Stomach (tissue), 9 donors: ENCODE results near the gene IYD. TPM values are rescaled to one million over a fixed set of nuclear protein-coding genes. Genes with fewer than 3 reads are reported as not detected.

Experiments used
- DNase-seq, 2 donors: peaks; one replicate each; pipeline versions ENCODE4 v3.0.0 to v3.0.0-alpha.2; 2013 to 2019
- H3K27ac ChIP-seq, 5 donors: fragments of 200-600 bp in 4 of 5; sonication (generic) in 4 of 5; one replicate each; pipeline ENCODE4 v1.5.1; 2013 to 2019; ENCODE audit warnings: mild to moderate bottlenecking in 1 of 5, moderate library complexity in 1 of 5
- H3K27me3 ChIP-seq, 3 donors: fragments of 200-600 bp; sonication (generic); one replicate each; pipeline ENCODE4 v1.5.1; 2017 to 2019; ENCODE audit warnings: mixed run types in 1 of 3
- H3K36me3 ChIP-seq, 4 donors: fragments of 200-600 bp; sonication (generic); 1 replicate in 3 of 4; 2 replicates in 1 of 4; pipeline ENCODE4 v1.5.1; 2016 to 2019
- H3K4me1 ChIP-seq, 4 donors: fragments of 200-600 bp; sonication (generic); one replicate each; pipeline ENCODE4 v1.5.1; 2016 to 2019
- H3K4me3 ChIP-seq, 4 donors: fragments of 200-600 bp; sonication (generic) in 3 of 4; one replicate each; pipeline ENCODE4 v1.5.1; 2016 to 2019; ENCODE audit warnings: mild to moderate bottlenecking in 1 of 4
- H3K9me3 ChIP-seq, 4 donors: fragments of 200-600 bp; sonication (generic); one replicate each; pipeline ENCODE4 v1.5.1; 2016 to 2019
- EP300 ChIP-seq: sonication (generic); formaldehyde crosslinking; IDR thresholded peaks from one replicate; pipeline ENCODE4 v1.6.1; 2017; ENCODE audit warnings: antibody characterized with exemption
- POLR2A ChIP-seq, 4 donors: fragments of 450-650 bp; IDR thresholded peaks; one replicate each; pipeline ENCODE4 v1.6.1; 2016; ENCODE audit warnings: antibody characterized with exemption in 4 of 4, control low read depth in 2 of 4, mild to moderate bottlenecking in 1 of 4, moderate library complexity in 1 of 4
- POLR2AphosphoS5 ChIP-seq, 3 donors: sonication (generic); formaldehyde crosslinking; IDR thresholded peaks; one replicate each; pipeline ENCODE4 v1.6.1; 2016; ENCODE audit warnings: antibody characterized with exemption in 3 of 3
- WGBS, 5 donors: extraction: QIAGEN DNeasy Blood & Tissue Kit in 3 of 5; methylation state at CpG; one replicate each; pipeline versions ENCODE4 v1.1.5 to v1.1.7; 2013 to 2018; 5-methylcytosine and 5-hydroxymethylcytosine counted together
- intact Hi-C: fragments of 100-400 bp; cut with DNase I; formaldehyde crosslinking; loops from one replicate; pipeline ENCODE4 v1.15.1; 2023; ENCODE audit warnings: low total_unique reads
- polyA plus RNA-seq, 3 donors: library from polyadenylated mRNA; stranded (reverse); fragments of 200-250 nt; gene quantifications; one replicate each; pipeline ENCODE4 v1.2.3, GENCODE V29; 2013
- total RNA-seq, 5 donors: library from RNA; depleted of rRNA; stranded (reverse); fragments of >200 nt; gene quantifications; one replicate each; pipeline versions ENCODE4 v1.1.0 to v1.2.3, GENCODE V29; 2014 to 2016
- TF ChIP-seq, protein P1 (sequence below), 7 experiments: fragments of 450-650 bp in 4 of 7; fragments of 200-600 bp in 3 of 7; sonication (generic) in 3 of 7; IDR thresholded peaks; one replicate each; pipeline ENCODE4 v1.5.1; 2016 to 2019; ENCODE audit warnings: antibody characterized with exemption in 7 of 7, control low read depth in 2 of 7, mild to moderate bottlenecking in 1 of 7
- donor health status: healthy with polysubstance abuse.
- donor health status: Bipolar disorder and iron deficiency.
- donor health status: healthy.

IYD gene
- total and polyA plus RNA-seq, 8 donors: 0.45 to 3.5 (median 0.75) TPM; not detected in 1

- H3K4me3 ChIP-seq: no peak overlapping the region
- intact Hi-C loops: loop anchor here (5.0 kb wide), 1 partner anchor 253 kb away; no protein-coding TSS in a partner anchor
- WGBS, 5 donors: 65 to 71% (median 66%) methylated on average over 7 of the region's 7 CpGs
- H3K27me3 ChIP-seq: no peaks in the 10 kb centered on the region
- H3K4me1 ChIP-seq: no peaks in the 10 kb centered on the region
- TF ChIP-seq POLR2AphosphoS5 (IDR thresholded peaks at IDR 0.05): no peak
- TF ChIP-seq EP300: no peak
- TF ChIP-seq POLR2A (IDR thresholded peaks at IDR 0.05): no peak
- TF ChIP-seq, protein P1, sequence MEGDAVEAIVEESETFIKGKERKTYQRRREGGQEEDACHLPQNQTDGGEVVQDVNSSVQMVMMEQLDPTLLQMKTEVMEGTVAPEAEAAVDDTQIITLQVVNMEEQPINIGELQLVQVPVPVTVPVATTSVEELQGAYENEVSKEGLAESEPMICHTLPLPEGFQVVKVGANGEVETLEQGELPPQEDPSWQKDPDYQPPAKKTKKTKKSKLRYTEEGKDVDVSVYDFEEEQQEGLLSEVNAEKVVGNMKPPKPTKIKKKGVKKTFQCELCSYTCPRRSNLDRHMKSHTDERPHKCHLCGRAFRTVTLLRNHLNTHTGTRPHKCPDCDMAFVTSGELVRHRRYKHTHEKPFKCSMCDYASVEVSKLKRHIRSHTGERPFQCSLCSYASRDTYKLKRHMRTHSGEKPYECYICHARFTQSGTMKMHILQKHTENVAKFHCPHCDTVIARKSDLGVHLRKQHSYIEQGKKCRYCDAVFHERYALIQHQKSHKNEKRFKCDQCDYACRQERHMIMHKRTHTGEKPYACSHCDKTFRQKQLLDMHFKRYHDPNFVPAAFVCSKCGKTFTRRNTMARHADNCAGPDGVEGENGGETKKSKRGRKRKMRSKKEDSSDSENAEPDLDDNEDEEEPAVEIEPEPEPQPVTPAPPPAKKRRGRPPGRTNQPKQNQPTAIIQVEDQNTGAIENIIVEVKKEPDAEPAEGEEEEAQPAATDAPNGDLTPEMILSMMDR (IDR thresholded peaks at IDR 0.05): peak in 5 of 7 experiments; percentile 43 to 74 (median 69)
- DNase-seq: peak in 1 of 2 donors; percentile 82
- no peaks in the 10 kb centered on the region for H3K36me3 ChIP-seq
- H3K27ac ChIP-seq: no peak overlapping the region
- no peaks in the 10 kb centered on the region for H3K9me3 ChIP-seq
Observed at GRCh38 chr6:150334790-150335783, 33.7 kb upstream of the IYD start.

DNA sequence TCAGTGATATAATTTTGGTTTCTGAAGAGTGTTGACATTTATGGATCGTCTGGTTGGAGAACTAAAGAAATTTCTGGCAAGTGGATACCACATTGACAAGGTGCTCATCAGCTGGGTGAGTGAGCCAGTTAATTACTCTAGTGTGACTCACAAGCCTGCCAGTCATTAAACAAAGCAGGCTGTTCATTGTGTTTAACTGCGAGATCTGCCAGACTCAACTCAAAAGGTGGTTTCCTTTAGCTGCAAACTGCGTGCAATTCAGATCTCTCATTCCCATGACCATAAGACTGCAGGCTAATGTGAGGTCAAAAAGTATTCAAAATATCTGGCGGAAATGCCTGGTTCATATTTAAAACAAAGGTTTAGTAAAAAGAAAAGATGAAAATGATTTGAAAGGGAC lies 32.5 kb upstream of the IYD start:
- WGBS, 5 donors: 23 to 35% (median 32%) methylated on average over 4 of the region's 4 CpGs
- H3K27me3 ChIP-seq: no peaks in the 10 kb centered on the region
- H3K4me3 ChIP-seq: no peak overlapping the region
- peak in 1 of 2 donors; percentile 21 for DNase-seq
- no peak overlapping the region for H3K27ac ChIP-seq
- H3K36me3 ChIP-seq: no peaks in the 10 kb centered on the region
- intact Hi-C loops: no loop called here
- H3K9me3 ChIP-seq: no peaks in the 10 kb centered on the region
- H3K4me1 ChIP-seq: no peaks in the 10 kb centered on the region
- TF ChIP-seq POLR2A (IDR thresholded peaks at IDR 0.05) (no peak), POLR2AphosphoS5 (IDR thresholded peaks at IDR 0.05) (no peak), EP300 (no peak)
- TF ChIP-seq, protein P1 (IDR thresholded peaks at IDR 0.05): no peak

- Histone ChIP-seq H3K4me1 (no peaks in the 10 kb centered on the region), H3K4me3 (no peak overlapping the region), H3K36me3 (no peaks in the 10 kb centered on the region), H3K27ac (no peak overlapping the region), H3K9me3 (no peaks in the 10 kb centered on the region), H3K27me3 (no peaks in the 10 kb centered on the region)
- no peak for DNase-seq
- 81 to 89% (median 84%) methylated on average over 2 of the region's 2 CpGs for WGBS, 5 donors
- no peak for TF ChIP-seq POLR2A (IDR thresholded peaks at IDR 0.05)
- TF ChIP-seq, protein P1 (IDR thresholded peaks at IDR 0.05): no peak
- TF ChIP-seq EP300: no peak
- TF ChIP-seq POLR2AphosphoS5 (IDR thresholded peaks at IDR 0.05): no peak
- intact Hi-C loops: no loop called here
Observed at GRCh38 chr6:150336708-150337107, 32.1 kb upstream of the IYD start.

DNA sequence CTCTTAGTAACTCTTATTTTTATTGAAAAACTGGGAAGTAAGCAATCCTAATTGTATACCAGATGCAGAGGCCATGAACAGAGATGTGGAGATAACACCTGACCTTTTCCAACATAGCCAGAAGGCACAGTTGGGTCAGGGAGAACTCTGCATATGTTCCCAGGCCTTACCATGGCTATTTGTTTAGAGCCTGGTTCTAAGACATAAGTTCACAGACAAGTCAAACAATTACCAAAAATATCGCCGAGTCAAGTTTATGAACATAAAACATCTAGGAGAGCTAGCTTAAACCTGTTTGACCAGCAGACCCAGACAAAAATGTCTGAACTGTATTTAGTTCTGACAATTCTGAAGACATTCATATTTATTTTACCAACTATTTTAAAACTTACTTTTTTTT lies 26.7 kb upstream of the IYD start:
- intact Hi-C loops: no loop called here

More for the DNA sequence above, 26.7 kb upstream of the IYD start:
- Histone ChIP-seq H3K4me3 (no peak overlapping the region), H3K36me3 (no peaks in the 10 kb centered on the region), H3K27me3 (no peaks in the 10 kb centered on the region), H3K4me1 (no peaks in the 10 kb centered on the region), H3K9me3 (no peaks in the 10 kb centered on the region), H3K27ac (no peak overlapping the region)
- TF ChIP-seq, protein P1 (IDR thresholded peaks at IDR 0.05): no peak
- TF ChIP-seq EP300: no peak
- no peak for TF ChIP-seq POLR2AphosphoS5 (IDR thresholded peaks at IDR 0.05)
- no peak for TF ChIP-seq POLR2A (IDR thresholded peaks at IDR 0.05)
- DNase-seq: no peak
- 54 to 76% (median 68%) methylated on average over 2 of the region's 2 CpGs for WGBS, 5 donors
